ENCODE results near the gene OR2T2.

GRCh38 chr1:248421384-248421783, 24.1 kb upstream of the OR2T2 start:
- TF ChIP-seq EZH2 (IDR thresholded peaks at IDR 0.05; ENCODE audit: borderline replicate concordance, low read depth, low read length, severe bottlenecking) (no peak), GATA2 (IDR thresholded peaks at IDR 0.05; ENCODE audit: insufficient read depth, insufficient read length, low read depth, low read length) (no peak), POLR2A (IDR thresholded peaks at IDR 0.05; ENCODE audit: low read depth, low read length) (no peak), POLR2AphosphoS5 (IDR thresholded peaks at IDR 0.05; ENCODE audit: insufficient read depth, low read depth, low read length) (no peak), JUN (IDR thresholded peaks at IDR 0.05; ENCODE audit: borderline replicate concordance, insufficient read depth, insufficient read length, low read depth) (no peak), FOS (IDR thresholded peaks at IDR 0.05; ENCODE audit: borderline replicate concordance, insufficient read depth, low read length) (no peak), MYC (IDR thresholded peaks at IDR 0.05; ENCODE audit: low read depth, low read length) (no peak)
- TF ChIP-seq, protein P1, sequence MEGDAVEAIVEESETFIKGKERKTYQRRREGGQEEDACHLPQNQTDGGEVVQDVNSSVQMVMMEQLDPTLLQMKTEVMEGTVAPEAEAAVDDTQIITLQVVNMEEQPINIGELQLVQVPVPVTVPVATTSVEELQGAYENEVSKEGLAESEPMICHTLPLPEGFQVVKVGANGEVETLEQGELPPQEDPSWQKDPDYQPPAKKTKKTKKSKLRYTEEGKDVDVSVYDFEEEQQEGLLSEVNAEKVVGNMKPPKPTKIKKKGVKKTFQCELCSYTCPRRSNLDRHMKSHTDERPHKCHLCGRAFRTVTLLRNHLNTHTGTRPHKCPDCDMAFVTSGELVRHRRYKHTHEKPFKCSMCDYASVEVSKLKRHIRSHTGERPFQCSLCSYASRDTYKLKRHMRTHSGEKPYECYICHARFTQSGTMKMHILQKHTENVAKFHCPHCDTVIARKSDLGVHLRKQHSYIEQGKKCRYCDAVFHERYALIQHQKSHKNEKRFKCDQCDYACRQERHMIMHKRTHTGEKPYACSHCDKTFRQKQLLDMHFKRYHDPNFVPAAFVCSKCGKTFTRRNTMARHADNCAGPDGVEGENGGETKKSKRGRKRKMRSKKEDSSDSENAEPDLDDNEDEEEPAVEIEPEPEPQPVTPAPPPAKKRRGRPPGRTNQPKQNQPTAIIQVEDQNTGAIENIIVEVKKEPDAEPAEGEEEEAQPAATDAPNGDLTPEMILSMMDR (IDR thresholded peaks at IDR 0.05; ENCODE audit: extremely low read depth in 1 of 2, insufficient read depth in 1 of 2, low read depth in 1 of 2, low read length in 2 of 2): no peak
- TF ChIP-seq, protein P2, sequence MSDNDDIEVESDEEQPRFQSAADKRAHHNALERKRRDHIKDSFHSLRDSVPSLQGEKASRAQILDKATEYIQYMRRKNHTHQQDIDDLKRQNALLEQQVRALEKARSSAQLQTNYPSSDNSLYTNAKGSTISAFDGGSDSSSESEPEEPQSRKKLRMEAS (IDR thresholded peaks at IDR 0.05; ENCODE audit: insufficient read depth, insufficient read length): no peak
